Measurements from ENCODE around the gene SAMSN1. TPM values are rescaled to one million over a fixed set of nuclear protein-coding genes. Genes with fewer than 3 reads are reported as not detected.

Gene SAMSN1
- total and polyA plus RNA-seq, 11 donors, result 0.44 to 21.2 (median 1.4) TPM

GRCh38 chr21:14452727-14453241 lies 93.3 kb downstream of the SAMSN1 start:
- TF ChIP-seq POLR2A (IDR thresholded peaks at IDR 0.05), result no peak
- TF ChIP-seq CTCF (IDR thresholded peaks at IDR 0.05), result no peak
- Histone ChIP-seq H3K4me1 (no peaks in the 10 kb centered on the region), H3K4me3 (no peak overlapping the region), H3K27ac (no peak overlapping the region), H3K27me3 (no peaks in the 10 kb centered on the region), H3K36me3 (no peaks in the 10 kb centered on the region), H3K9me3 (no peaks in the 10 kb centered on the region)
- 72 to 77% (median 75%) methylated on average over 7 of the region's 7 CpGs for WGBS, 4 donors
- intact Hi-C loops (cut with DNase I), result no loop called here
- ATAC-seq (no peak), DNase-seq (no peak)

- 62 to 70% (median 66%) methylated on average over 7 of the region's 7 CpGs for WGBS, 4 donors
These were observed 93.9 kb downstream of the SAMSN1 start for GRCh38 chr21:14452031-14452726.

GRCh38 chr21:14451546-14451945 lies 94.6 kb downstream of the SAMSN1 start:
- 68 to 75% (median 70%) methylated on average over 2 of the region's 2 CpGs for WGBS, 4 donors
- Histone ChIP-seq H3K4me1 (no peaks in the 10 kb centered on the region), H3K36me3 (no peaks in the 10 kb centered on the region), H3K9me3 (no peaks in the 10 kb centered on the region), H3K27me3 (no peaks in the 10 kb centered on the region), H3K4me3 (no peak overlapping the region), H3K27ac (no peak overlapping the region)
- TF ChIP-seq POLR2A (IDR thresholded peaks at IDR 0.05) (no peak), CTCF (IDR thresholded peaks at IDR 0.05) (no peak)
- no peak for DNase-seq
- no peak for ATAC-seq
- intact Hi-C loops (cut with DNase I), result no loop called here

More at GRCh38 chr21:14452031-14452726, 93.9 kb downstream of the SAMSN1 start:
- DNase-seq (no peak), ATAC-seq (no peak)
- H3K9me3 ChIP-seq, result no peaks in the 10 kb centered on the region
- H3K36me3 ChIP-seq, result no peaks in the 10 kb centered on the region
- H3K27ac ChIP-seq, result no peak overlapping the region
- no peaks in the 10 kb centered on the region for H3K27me3 ChIP-seq
- H3K4me1 ChIP-seq, result no peaks in the 10 kb centered on the region
- intact Hi-C loops (cut with DNase I), result no loop called here
- H3K4me3 ChIP-seq, result no peak overlapping the region
- no peak for TF ChIP-seq POLR2A (IDR thresholded peaks at IDR 0.05)
- TF ChIP-seq CTCF (IDR thresholded peaks at IDR 0.05), result no peak

GRCh38 chr21:14448784-14449183 lies 97.3 kb downstream of the SAMSN1 start:
- Histone ChIP-seq H3K9me3 (no peaks in the 10 kb centered on the region), H3K4me1 (no peaks in the 10 kb centered on the region), H3K27me3 (no peaks in the 10 kb centered on the region), H3K36me3 (no peaks in the 10 kb centered on the region), H3K27ac (no peak overlapping the region), H3K4me3 (no peak overlapping the region)
- ATAC-seq (no peak), DNase-seq (no peak)
- TF ChIP-seq CTCF (IDR thresholded peaks at IDR 0.05) (no peak), POLR2A (IDR thresholded peaks at IDR 0.05) (no peak)
- 72 to 86% (median 78%) methylated on average over 1 of the region's 1 CpG for WGBS, 4 donors
- intact Hi-C loops (cut with DNase I), result loop anchor here in 2 of 10 donors (10.0 kb wide), 2 partner anchors 276 to 286 kb away; no protein-coding TSS in a partner anchor

Measured in heart left ventricle (tissue), 16 donors.